Suprapubic skin (tissue), 4 donors: ENCODE measurements around the gene TEAD1. TPM values are rescaled to one million over a fixed set of nuclear protein-coding genes. Genes with fewer than 3 reads are reported as not detected.

Experiments
- DNase-seq, 2 donors: peaks; one replicate each; pipeline ENCODE4 v3.0.0-alpha.2; 2019; ENCODE audit warnings: low spot score in 2 of 2
- H3K27ac ChIP-seq: fragments of 200-600 bp; sonication (generic); one replicate; pipeline ENCODE4 v1.5.1; 2019
- H3K27me3 ChIP-seq: fragments of 200-600 bp; sonication (generic); one replicate; pipeline ENCODE4 v1.5.1; 2019
- H3K36me3 ChIP-seq: fragments of 200-600 bp; sonication (generic); one replicate; pipeline ENCODE4 v1.5.1; 2019
- H3K4me1 ChIP-seq: fragments of 200-600 bp; sonication (generic); one replicate; pipeline ENCODE4 v1.5.1; 2019
- H3K4me3 ChIP-seq: fragments of 200-600 bp; sonication (generic); one replicate; pipeline ENCODE4 v1.5.1; 2019; ENCODE audit warnings: mild to moderate bottlenecking
- H3K9me3 ChIP-seq: fragments of 200-600 bp; sonication (generic); one replicate; pipeline ENCODE4 v1.5.1; 2019
- CTCF ChIP-seq, 2 donors: fragments of 200-600 bp in 1 of 2; fragments of 450-650 bp in 1 of 2; sonication (generic) in 1 of 2; IDR thresholded peaks; one replicate each; pipeline ENCODE4 v1.5.1; 2016 to 2019; ENCODE audit warnings: antibody characterized with exemption in 2 of 2, mild to moderate bottlenecking in 1 of 2, moderate library complexity in 1 of 2
- EP300 ChIP-seq: sonication (generic); formaldehyde crosslinking; IDR thresholded peaks from one replicate; pipeline ENCODE4 v1.6.1; 2017; ENCODE audit warnings: antibody characterized with exemption
- POLR2A ChIP-seq, 2 donors: fragments of 450-650 bp; IDR thresholded peaks; one replicate each; pipeline ENCODE4 v1.6.1; 2017; ENCODE audit warnings: antibody characterized with exemption in 2 of 2, mild to moderate bottlenecking in 2 of 2, moderate library complexity in 2 of 2
- POLR2AphosphoS5 ChIP-seq, 3 donors: sonication (generic); formaldehyde crosslinking; IDR thresholded peaks; one replicate each; pipeline ENCODE4 v1.6.1; 2017; ENCODE audit warnings: antibody characterized with exemption in 3 of 3
- WGBS: methylation state at CpG from one replicate; pipeline ENCODE4 v1.1.5; 2018; 5-methylcytosine and 5-hydroxymethylcytosine counted together
- total RNA-seq, 4 donors: library from RNA; depleted of rRNA; stranded (reverse); fragments of >200 nt; gene quantifications; one replicate each; pipeline ENCODE4 v1.1.0, GENCODE V29; 2016

Gene TEAD1
- total RNA-seq, 4 donors from 2014 or later: 60.3 to 84.8 (median 72.4) TPM

- H3K27me3 ChIP-seq: no peaks in the 10 kb centered on the region
- 71% methylated on average over 4 of the region's 9 CpGs for WGBS
Measured at GRCh38 chr11:12789596-12790215, 115.5 kb downstream of the TEAD1 start.

GRCh38 chr11:12790861-12791616 is 116.8 kb downstream of the TEAD1 start:
- Histone ChIP-seq H3K9me3 (no peaks in the 10 kb centered on the region), H3K27ac (no peak overlapping the region), H3K4me1 (peaks cover 2% of the 10 kb centered on the region), H3K36me3 (peaks cover 5% of the 10 kb centered on the region), H3K4me3 (no peak overlapping the region), H3K27me3 (no peaks in the 10 kb centered on the region)
- WGBS: 79% methylated on average over 5 of the region's 5 CpGs
- no peak for TF ChIP-seq CTCF (IDR thresholded peaks at IDR 0.05)
- no peak for TF ChIP-seq POLR2A (IDR thresholded peaks at IDR 0.05)
- no peak for TF ChIP-seq EP300
- no peak for TF ChIP-seq POLR2AphosphoS5 (IDR thresholded peaks at IDR 0.05)
- no peak for DNase-seq

More at GRCh38 chr11:12789596-12790215, 115.5 kb downstream of the TEAD1 start:
- H3K4me1 ChIP-seq: peaks cover 2% of the 10 kb centered on the region
- TF ChIP-seq EP300: no peak
- TF ChIP-seq POLR2A (IDR thresholded peaks at IDR 0.05): no peak
- no peak for TF ChIP-seq CTCF (IDR thresholded peaks at IDR 0.05)
- no peak for TF ChIP-seq POLR2AphosphoS5 (IDR thresholded peaks at IDR 0.05)
- H3K27ac ChIP-seq: no peak overlapping the region
- H3K36me3 ChIP-seq: peaks cover 3% of the 10 kb centered on the region
- no peak overlapping the region for H3K4me3 ChIP-seq
- DNase-seq: no peak
- no peaks in the 10 kb centered on the region for H3K9me3 ChIP-seq

- Histone ChIP-seq H3K4me3 (no peak overlapping the region), H3K9me3 (no peaks in the 10 kb centered on the region), H3K36me3 (peaks cover 5% of the 10 kb centered on the region), H3K27ac (no peak overlapping the region), H3K27me3 (no peaks in the 10 kb centered on the region), H3K4me1 (peaks cover 2% of the 10 kb centered on the region)
- TF ChIP-seq POLR2AphosphoS5 (IDR thresholded peaks at IDR 0.05) (no peak), POLR2A (IDR thresholded peaks at IDR 0.05) (no peak), CTCF (IDR thresholded peaks at IDR 0.05) (no peak), EP300 (no peak)
- no peak for DNase-seq
Measured at GRCh38 chr11:12792018-12792417, 117.8 kb downstream of the TEAD1 start.

GRCh38 chr11:12792590-12792989 is 118.4 kb downstream of the TEAD1 start:
- no peaks in the 10 kb centered on the region for H3K27me3 ChIP-seq
- peaks cover 2% of the 10 kb centered on the region for H3K4me1 ChIP-seq
- H3K9me3 ChIP-seq: no peaks in the 10 kb centered on the region
- H3K4me3 ChIP-seq: no peak overlapping the region
- TF ChIP-seq POLR2A (IDR thresholded peaks at IDR 0.05) (no peak), EP300 (no peak), POLR2AphosphoS5 (IDR thresholded peaks at IDR 0.05) (no peak), CTCF (IDR thresholded peaks at IDR 0.05) (no peak)
- no peak for DNase-seq
- peaks cover 5% of the 10 kb centered on the region for H3K36me3 ChIP-seq
- 71% methylated on average over 2 of the region's 2 CpGs for WGBS
- no peak overlapping the region for H3K27ac ChIP-seq

- WGBS: 86% methylated on average over 2 of the region's 2 CpGs
Measured at GRCh38 chr11:12793065-12793464, 118.8 kb downstream of the TEAD1 start.

More at GRCh38 chr11:12793065-12793464, 118.8 kb downstream of the TEAD1 start:
- peaks cover 4% of the 10 kb centered on the region for H3K4me1 ChIP-seq
- H3K9me3 ChIP-seq: no peaks in the 10 kb centered on the region
- peaks cover 5% of the 10 kb centered on the region for H3K36me3 ChIP-seq
- no peak overlapping the region for H3K4me3 ChIP-seq
- H3K27ac ChIP-seq: no peak overlapping the region
- DNase-seq: no peak
- no peak for TF ChIP-seq CTCF (IDR thresholded peaks at IDR 0.05)
- TF ChIP-seq EP300: no peak
- no peak for TF ChIP-seq POLR2A (IDR thresholded peaks at IDR 0.05)
- no peak for TF ChIP-seq POLR2AphosphoS5 (IDR thresholded peaks at IDR 0.05)
- H3K27me3 ChIP-seq: no peaks in the 10 kb centered on the region
